HG02759 (cell line): ENCODE measurements around the gene MARK2.

Experiments
- ATAC-seq: cut with Tn5 transposase; IDR thresholded peaks from one replicate; pipeline ENCODE4 v1.9.1; 2021; ENCODE audit warnings: mild to moderate bottlenecking, moderate library complexity; ENCODE audit not compliant: unreplicated experiment

The MARK2 gene

DNA sequence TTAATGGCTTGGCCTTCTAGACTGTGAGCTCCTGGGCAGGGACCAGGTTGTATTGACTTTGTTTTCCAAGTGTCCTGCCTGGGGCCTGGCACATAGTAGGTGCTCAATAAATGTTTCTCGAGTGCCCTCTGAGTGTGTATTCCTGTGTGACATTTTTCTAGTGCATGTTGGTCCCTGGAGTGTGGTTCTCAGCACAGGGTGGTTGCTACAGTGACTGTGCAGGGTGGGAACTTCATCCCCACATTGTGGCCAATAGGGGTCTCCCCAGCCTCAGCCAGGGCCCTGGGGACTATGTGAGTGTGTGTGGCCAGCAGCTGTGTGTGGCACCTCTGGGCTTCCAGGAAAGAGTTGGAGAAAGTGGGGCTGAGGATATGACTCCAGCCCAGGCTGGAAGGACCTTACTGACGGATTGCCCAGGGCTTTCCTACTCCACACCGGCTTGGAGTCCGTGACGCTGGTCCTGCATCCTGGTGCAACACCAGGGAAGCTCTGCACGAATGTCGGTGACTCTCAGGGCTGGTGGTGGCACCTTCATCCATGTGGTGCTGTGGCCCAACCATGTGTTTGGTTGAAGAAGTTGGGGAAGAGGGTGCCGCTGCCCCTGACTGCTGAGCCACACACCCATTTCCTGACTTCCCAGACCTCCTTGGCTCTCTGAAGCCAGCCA lies 9.0 kb upstream of the MARK2 start:
- ATAC-seq: no peak

DNA sequence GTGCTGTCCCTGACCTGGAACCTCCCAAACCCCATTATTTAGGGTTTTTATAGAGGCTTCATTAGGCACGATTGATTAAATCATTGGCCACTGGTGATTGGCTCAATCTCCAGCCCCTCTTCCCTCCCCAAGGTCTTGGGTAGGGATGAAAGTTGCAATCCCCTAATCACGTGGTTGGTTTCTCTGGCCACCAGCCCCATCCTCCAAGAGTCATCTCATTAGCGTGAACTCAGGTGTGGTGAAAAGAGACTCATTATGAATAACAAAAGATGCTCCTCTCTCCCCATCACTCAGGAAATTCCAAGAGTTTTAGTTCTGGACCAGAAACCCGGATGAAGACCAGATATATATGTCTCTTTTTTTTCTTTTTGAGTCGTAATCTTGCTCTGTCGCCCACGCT lies 7.6 kb upstream of the MARK2 start:
- ATAC-seq: no peak

DNA sequence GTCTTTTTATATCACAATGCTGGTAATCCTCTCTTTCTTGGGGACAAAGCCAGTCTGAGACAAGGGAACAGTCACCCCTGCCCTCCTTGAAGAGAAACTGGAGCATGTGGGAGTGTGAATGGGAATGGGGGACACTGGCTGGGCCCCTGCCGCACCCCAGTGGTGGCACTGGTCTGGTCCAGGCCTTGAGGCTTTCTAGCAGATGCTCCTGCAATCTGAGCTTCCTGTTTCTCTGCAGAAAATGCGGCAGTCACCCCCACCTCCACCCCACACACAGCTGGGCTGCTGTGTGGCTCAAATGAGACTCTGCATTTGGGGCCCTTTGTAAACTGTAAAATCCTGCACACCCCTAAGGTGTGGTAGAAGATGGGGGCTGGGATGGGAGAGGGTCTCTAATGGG lies 6.6 kb upstream of the MARK2 start:
- no peak for ATAC-seq

DNA sequence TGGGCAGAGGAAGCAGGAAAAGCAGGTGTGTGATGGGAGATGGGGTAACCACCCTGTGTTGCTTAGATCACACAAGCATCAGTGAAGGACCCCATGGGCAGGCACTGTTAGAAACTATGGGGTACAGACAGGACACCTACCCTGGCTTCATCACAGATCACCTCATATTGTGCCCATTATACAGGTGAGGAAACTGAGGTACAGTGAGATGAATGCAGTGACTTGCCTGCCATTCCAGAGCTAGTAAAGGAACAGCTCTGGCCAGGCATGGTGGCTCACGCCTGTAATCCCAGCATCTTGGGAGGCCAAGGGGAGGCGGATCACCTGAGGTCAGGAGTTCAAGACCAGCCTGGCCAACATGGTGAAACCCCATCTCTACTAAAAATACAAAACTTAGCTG lies 5.9 kb upstream of the MARK2 start:
- ATAC-seq: no peak

DNA sequence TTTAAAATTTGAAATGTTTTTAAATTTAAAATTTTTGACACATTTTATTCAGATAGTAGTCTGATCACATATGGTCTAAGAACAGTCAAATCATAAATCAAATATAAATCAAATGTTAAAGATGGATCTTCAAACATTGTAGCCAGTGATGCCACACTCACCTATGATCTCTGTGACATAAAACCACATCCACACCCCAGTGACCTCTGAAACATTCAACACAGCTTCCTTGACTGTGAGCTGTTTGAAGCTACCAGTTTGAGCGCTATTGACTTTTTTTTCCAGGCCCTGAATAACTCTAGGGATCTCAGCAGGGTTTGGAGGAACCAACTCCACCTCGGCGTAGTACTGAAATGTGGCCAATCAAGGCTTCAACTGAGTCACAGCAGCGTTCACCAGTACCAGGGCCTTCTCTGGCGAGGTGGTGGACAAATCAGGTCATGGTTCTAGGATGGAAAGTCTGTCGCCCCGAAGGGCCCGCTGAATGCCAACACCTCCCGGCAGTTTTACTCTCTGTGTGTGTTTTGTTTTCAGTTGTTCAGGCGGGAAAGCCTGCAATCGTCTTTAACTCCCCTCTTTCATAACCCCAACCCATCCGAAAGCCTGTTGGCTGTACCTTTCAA lies 4.3 kb upstream of the MARK2 start:
- ATAC-seq: no peak

DNA sequence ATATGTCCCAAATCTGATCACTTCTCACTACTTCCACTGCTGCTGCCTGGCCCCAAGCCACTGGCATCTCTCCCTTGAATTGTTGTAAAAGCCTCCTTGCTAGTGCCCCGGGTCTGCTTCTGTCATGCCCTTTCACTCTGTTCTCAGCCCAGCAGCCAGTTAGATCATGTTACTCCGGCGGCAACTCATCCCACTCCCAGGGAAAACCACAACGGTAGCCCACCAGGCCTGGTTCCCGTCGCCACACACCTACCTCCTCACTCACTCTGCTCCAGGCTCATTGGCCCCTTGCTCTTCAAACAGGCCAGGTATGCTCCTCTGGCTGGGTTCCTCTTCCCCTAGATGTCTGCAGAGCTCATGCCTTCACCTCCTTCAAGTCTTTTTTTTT lies 3.8 kb upstream of the MARK2 start:
- ATAC-seq: no peak

DNA sequence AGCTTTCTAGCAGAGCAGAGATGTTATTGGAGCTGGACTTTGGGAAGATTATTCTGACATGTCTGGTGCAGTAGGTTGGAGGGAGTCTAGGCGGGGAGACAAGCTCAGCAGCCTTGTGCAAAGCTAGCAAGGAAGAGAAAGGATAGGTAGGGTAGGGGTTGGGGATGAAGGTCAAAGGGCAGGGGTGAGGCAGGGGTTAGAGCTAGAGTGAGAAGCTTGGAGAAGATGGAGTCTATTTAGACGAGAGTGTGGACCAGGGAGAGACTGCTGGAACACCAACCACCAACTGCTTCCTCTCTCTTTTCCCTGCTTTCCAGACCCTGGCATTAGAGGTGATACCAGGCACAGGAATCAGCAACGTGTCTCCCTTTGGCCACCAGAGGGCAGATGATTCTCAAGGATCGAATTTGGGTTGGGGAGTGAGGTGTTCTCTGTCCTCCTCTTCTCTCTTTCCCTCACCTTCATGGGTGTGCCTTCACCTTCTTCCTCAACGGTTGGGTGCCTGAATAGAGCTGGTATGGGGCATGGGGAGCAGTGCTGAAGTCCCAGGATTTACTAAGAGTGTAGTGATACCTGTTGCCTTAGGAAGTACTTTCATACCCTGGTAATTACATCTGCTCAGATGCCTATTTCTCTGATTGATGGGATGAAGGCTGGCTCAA lies 1.8 kb upstream of the MARK2 start:
- ATAC-seq: no peak

DNA sequence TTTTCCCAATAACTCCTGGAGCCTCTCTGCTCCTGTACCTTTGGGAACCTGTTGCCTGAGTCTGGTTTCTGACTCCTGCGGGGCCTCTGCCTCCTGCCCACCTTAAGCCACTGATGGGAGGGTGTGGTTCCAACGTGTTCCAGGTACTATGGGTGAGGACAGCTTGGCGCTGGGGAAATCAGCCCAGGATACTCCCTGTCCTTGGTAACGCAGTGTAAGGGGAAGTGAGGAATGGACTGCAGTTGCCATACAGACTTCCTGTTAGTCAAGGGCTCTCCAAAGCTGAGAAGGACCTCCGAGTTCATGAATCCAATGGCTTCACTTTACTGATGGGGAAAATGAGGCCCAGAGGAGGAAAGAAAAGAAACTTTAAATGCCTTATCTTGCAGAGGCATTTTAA lies 1.2 kb upstream of the MARK2 start:
- ATAC-seq: no peak

DNA sequence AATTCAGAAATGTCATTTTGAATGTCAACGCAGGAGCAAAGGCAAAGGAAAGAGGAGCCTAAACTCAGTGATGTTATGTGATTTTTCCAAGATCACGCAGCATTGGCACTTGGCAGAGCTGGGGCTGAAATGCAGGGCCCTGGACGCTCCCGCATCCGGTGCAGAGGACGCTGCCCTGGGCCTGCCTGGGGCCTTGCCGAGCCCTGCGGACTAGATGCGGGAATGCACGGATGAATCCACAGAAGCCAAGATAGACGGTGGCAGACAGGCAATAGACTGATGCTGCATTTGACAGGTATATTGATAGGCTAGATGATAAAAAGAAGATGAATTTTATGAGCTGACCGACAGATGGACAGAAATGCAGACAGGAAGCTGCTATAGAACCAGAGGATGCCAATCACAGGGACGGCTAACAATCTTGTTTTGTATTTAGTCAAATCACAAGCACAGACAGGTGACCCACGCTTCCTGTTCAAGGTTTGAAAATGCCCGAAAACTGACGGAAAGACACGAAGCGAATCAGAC lies 696 bp upstream of the MARK2 start:
- ATAC-seq: no peak

DNA sequence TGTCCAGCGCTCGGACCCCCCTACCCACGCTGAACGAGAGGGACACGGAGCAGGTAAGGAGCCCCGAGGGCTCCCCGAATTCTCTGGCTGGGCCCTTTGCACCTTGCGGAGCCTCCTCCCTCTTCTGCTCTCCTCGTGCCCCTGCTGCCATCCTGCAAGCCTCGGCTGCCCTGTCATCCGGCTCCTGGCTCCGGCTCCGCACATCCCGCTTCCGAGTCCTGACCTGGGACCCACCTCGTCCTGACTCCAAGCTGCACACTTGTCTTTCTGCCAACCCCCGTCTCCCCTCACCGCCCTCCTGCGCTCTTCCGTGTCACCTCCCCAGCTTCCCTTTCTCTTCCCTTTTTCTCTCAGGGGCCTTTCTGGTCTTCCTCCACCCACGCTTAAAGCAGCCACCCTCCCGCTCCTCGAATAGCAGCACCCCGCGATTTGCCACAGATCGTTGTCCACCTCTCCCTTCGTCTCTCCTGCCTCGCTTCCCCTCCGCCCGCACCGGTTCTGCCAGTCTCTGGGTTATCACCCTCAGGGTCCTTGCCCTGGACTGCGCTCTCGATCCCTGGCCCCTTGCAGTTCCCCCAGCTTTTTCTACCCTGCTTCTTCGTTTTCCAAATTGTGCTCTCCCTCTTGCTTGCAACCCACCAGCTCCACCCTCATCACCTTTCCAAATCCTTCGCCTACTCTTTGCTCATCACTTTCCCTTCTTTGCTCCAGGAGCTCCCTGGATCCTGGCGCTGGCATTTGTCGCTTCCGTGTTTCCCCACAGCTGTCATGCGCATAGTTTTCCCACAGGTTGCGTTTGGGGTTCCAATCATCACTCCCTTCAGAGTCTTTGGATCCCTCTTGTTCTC lies 822 bp downstream of the MARK2 start:
- ATAC-seq: no peak

DNA sequence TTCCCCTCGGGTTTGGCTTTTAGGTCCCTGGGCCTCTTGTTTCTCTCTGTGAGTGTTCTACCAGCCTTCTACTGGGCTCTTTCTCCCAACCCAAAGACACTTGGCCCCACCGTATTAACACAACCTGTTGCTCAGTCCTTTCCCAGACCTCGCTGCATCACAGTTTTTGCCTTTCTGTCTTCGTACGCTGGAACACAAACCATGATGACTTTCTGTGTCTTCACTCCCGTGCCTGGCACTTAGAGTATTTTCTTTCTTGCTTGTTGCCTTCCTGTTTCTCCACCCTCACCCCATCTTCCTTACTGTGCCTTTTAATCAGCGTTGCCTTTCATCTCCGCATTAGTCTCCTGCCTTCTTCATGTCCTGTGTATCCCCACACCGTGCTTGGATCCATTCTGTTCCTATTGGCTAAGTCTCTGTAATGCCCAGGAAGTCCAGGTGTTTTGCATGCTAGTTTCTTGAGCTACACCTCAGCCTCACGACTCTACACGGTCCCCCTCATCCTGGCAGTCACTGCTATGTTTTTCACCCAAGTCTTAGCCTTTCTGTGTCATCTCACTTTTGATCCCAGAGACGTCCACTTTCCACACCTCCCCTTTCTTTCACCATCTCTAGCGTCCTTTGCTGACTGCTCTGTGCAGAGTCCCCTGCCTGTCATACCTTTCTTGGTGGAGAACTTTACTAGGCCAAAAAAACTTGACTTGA lies 1.6 kb downstream of the MARK2 start:
- ATAC-seq: no peak

DNA sequence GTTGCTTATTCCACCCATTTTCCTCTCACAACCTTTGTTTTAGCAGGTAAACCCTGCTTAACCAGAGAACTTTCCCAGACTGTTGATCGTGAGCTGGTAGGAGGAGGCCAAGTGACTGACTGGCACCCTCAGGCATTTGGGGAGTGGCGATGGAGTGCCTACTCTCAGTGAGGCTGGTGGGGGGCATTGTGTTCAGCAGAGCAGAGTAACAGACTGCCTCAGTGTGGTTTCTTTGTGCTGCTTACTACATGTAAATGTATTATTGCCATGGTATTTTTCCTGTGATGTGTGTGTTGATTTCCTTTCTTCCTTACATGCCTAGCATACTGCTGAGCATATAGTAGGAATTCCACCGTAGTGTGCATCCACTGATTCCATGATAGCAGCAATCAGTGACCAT lies 2.6 kb downstream of the MARK2 start:
- no peak for ATAC-seq

DNA sequence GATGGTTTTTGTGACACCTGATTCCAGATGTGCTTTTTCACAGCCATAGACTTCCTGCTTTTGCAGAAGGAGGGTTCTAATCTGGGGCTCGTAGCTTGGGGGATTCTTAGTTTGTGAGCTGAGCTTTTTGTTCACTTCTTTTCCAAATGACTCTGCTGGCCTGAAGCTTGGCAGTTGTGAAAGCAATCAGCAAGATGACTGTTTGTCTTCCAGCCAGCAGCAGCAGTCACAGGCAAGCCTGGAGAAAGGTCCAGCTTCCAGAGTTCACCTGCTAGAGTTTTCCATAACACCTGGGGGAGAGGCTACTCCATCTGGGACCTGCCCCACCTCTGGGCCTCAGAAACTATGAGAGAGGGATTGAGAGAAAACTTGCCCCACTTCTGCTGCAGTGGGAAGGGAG lies 4.1 kb downstream of the MARK2 start:
- no peak for ATAC-seq

DNA sequence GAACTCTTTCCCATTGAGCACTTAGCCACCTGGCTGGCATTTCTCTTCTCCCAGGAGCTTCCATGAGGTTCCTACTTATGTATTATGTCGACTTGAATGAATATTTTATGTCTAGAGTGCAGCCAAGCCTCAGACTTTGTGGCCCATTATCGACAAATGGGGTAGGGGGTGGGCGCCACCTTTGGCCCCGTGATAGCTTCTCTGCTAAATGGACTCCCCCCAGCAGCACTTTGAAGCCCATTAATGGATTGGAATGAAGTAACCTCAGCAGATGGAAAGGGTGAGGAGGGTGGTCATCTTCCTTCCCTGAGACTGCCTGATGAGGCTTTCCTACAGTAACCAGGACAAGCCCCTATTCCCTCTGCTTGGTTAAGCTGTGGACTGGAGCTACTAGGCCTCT lies 5.9 kb downstream of the MARK2 start:
- ATAC-seq: no peak

DNA sequence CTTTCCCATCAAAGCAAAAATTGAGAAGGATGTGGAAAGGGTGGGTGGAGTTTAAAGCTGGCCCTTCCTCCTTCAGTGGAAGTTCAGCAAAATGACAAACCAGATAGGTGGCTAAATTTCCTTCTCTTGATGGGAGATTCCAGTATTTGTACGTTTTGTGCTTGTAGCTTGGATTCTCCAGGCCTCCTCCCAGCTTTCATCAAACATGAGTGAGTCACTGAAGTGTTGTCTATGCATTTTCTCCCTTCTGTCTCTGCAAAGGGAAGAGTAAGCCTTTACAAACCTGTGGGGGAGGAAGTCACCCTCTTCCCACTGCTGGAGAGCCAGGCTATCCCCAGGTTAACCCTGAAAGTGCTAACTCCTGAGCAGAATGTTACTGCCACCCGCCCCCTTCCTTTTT lies 6.4 kb downstream of the MARK2 start:
- ATAC-seq: no peak

DNA sequence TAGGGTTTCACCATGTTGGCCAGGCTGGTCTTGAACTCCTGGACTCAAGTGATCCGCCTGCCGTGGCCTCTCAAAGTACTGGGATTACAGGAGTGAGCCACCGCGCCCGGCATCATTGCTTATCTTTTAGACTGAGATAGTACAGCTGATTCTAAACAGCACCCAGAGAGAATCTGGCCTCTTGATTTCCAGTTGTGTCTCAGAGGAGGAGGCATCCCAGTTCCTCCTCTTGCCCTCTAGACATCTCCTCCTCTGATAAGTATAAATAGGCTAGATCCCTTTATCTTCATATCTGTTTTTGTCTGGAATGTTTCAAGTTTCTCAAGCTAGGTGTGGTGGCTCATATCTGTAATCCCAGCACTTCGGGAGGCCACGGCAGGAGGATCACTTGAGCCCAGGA lies 7.0 kb downstream of the MARK2 start:
- no peak for ATAC-seq

DNA sequence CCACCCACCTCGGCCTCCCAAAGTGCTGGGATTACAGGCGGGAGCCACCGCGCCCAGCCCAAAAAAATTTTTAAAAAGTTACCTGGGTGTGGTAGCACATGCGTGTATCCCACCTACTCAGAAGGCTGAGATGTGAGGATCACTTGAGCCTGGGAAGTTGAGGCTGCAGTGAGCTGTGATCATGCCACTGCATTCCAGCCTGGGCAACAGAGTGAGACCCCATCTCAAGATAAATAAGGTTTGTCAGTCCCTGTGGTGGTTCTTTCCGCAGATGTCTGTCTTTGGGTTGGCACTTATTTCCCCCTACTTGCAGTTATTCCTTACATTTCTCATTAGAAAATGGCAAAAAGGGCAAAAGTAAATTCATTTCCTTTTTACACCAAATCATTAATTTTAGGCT lies 8.0 kb downstream of the MARK2 start:
- no peak for ATAC-seq

DNA sequence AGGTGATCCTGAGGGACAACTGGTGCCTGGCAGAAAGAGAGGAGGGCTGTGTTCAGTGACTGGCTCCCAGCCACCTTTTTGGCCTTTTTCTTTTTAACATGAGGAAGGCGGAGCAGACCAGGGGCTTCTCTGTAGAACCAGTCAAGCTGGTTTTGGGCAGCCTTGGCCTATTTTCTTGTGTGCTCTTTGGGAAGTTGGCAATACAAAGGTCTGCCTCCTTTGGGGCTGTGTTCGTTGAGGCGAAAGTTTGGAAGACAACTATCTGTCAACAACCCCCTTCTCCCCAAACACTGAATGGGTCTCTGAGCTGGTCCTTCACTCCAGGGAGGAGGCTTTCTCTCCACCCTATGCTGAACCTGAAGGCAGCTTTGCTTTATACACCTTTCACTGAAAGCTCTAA lies 8.5 kb downstream of the MARK2 start:
- no peak for ATAC-seq

DNA sequence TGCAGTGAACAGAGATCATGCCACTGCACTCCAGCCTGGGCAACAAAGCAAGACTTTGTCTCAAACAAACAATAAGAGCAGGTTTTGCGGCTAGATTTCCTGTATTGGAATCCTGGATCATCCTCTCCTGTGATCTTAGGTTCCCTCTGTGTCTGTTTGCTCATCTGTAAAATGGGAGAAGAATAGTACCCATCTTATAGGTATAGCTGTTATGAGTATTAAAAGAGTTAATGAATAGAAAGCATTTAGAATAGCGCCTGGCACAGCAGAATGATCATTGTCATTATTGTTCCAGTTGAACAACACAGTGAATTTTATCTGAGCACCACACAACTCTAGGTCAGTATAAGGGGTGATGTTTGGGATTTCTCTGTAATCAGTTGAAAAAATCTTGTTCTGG lies 10.8 kb downstream of the MARK2 start:
- ATAC-seq: no peak

DNA sequence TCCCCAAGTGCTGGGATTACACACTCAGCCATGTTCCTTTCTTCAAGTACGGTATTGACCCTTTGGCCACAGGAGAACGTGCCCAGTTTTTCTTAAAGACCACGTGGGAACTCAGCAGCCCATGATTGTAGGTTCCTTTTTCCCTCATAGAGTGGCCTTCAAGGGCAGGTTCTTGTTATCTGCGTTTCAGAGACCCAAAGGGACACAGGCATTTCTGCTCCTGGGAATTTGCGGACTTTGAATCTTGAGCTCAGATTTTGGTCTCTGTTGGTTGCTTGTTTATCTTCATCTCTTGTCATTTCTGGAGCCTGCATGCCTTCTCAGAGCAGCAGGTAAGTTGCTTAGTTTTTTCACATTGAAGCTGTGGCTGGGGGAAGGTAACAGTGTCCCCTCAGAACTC lies 12.0 kb downstream of the MARK2 start:
- ATAC-seq: no peak

DNA sequence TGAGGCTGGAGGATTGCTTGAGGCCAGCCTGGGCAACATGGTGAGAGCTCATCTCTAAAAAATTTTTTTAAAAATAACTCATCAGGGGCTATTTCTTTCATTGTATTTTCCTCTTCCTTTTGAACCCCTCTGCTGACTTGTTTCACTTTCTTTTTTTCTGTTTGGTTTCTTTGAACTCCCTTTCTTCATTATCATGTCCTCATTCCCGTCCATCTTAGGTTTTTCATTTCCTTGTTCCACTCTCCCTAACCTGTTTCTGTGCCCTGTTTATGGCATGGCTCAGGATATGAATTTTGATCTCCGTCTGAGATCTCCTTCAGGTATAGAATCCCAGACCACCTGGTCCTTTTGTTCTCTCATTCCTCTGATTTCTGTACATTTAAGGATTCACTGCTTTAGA lies 12.5 kb downstream of the MARK2 start:
- ATAC-seq: no peak
